NCI-H1694 (cell line): ENCODE measurements around the gene MBD3L2B.

Experiments
- DNase-seq: peaks from one replicate; lab custom pipeline; 2025; lab: John Stamatoyannopoulos, UW

The MBD3L2B gene

DNA sequence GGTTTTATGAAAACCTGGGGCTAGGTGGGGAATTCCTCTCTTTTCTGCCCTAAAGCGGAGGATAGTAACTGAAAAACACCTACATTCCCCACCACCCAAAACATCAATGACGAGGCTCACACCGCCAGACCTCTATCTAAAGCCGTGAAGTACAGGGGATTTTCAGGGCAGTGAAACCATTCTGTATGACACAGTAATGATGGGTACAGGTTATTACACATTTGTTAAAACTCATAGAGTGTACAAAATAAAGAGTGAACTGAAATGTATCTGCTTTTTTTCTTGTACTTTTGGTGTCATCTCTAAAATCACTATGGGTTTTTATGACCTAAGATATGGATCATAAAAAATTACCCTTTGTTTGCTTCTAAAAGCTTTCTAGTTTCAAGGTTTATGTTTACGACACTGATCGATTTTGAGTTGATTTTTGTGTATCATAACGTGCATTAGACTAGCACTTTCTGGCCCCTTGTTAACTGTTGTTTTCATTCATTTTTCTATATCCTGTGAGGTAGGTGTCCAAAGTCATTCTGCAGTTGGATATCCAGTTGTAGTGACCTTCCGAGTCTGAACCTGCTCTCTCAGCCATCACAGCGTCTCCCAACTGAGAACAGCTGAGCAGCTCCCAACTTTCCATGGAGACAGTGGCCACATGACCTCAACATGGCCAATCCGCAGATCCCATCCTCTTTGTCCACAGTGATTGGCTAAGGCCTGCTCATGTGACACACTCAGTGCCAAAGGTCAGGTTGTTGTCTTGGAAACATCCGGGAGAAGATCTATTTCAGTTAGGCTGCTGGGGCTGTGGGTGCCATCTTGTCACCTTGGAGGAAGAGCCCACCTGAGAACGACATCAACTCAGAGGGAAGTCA is 10.3 kb downstream of the MBD3L2B start:
- DNase-seq, result no peak

GRCh38 chr19:7007859-7008258 is 13.4 kb downstream of the MBD3L2B start:
- DNase-seq, result no peak

DNA sequence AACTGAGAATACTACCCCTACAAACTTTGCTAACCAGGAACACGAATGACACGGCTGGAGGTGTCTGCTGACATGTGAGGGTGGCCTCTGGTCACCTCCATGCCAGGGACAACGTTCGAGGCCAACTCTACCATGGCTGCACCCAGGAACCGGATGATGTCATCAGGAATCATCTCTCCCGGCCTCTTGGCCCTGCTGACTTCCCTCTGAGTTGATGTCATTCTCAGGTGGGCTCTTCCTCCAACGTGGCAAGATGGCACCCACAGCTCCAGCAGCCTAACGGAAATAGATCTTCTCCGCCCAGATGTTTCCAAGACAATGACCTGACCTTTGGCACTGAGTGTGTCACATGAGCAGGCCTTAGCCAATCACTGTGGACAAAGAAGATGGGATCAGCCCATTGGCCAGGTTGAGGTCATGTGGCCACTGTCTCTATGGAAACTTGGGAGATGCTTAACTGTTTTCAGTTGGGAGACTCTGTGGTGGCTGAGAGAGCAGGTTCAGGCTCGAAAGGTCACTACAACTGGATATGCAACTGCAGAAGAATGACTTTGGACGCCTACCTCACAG is 15.0 kb downstream of the MBD3L2B start:
- DNase-seq, result no peak

DNA sequence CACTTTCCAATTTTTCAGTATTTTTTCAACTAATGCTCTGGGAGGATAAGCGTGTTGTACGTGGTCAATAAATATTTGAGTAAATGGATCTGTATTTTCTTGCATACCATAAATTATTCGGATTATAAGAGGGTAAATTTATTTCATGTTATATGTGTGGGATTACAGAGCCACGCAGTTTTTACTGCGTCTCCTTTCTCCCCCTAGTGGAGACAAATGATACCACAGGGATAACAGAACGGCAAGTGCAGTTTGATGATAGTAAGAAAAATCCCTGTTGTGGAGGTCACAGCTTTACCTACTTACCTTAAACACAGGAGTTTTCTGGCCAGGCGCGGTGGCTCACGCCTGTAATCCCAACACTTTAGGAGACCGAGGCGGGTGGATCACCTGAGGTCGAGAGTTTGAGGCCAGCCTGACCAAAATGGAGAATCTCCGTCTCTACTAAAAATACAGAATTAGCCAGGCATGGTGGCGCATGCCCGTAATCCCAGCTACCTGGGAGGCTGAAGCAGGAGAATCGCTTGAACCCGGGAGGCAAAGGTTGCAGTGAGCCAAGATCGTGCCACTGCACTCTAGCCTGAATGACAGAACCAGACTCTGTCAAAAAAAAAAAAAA is 16.8 kb downstream of the MBD3L2B start:
- no peak for DNase-seq

GRCh38 chr19:7000816-7001215 is 20.4 kb downstream of the MBD3L2B start:
- DNase-seq, result no peak

DNA sequence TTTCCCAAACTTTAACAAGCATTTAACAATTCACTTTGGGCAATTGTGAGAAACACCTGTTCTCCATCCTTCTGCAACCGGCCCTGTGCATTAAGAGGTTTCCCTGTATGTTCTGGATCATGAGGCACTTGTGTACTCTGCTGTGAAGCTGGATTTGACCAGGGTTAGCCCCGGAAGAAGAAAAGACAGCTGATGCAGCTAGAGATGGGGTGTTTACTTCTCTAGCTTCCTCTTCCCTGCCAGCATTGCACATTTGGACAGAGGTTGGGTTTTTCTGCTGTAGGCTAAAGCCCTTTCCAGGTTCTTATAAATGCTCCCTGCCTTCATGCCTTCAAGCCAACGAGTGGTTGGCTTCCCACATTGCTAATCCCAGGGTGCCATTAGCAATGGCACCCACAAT is 20.9 kb downstream of the MBD3L2B start:
- no peak for DNase-seq

GRCh38 chr19:6999933-7000332 is 21.3 kb downstream of the MBD3L2B start:
- no peak for DNase-seq

- no peak for DNase-seq
Measured at GRCh38 chr19:6997679-6998445, 23.4 kb downstream of the MBD3L2B start.

- no peak for DNase-seq
Measured at GRCh38 chr19:6996810-6997209, 24.4 kb downstream of the MBD3L2B start.

- no peak for DNase-seq
Measured at GRCh38 chr19:6995054-6995453, 26.2 kb downstream of the MBD3L2B start.

GRCh38 chr19:6988257-6988656 is 33.0 kb downstream of the MBD3L2B start:
- no peak for DNase-seq

- DNase-seq, result no peak
Measured at GRCh38 chr19:6987850-6988249, 33.4 kb downstream of the MBD3L2B start.

GRCh38 chr19:6983448-6983847 is 37.8 kb downstream of the MBD3L2B start:
- DNase-seq, result no peak

DNA sequence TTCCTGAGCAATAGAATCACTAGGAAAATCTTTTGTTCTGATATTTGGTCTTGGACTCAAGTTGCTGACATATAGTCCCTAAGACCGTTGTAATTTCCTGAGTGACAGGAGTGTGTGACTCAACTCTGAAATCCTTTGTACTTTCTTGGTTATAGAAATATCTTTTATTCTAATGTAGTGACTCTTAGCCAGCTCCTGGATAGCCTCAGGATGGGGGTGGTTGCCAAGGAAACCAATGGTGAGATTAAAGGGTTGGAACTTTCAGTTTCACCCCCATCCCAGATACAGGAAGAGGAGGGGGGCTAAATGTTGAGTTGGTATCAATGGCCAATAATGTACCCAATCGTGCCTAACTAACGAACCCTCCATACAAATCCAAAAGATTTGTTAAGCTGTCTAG is 41.8 kb downstream of the MBD3L2B start:
- no peak for DNase-seq

GRCh38 chr19:6976197-6976596 is 45.0 kb downstream of the MBD3L2B start:
- no peak for DNase-seq

DNA sequence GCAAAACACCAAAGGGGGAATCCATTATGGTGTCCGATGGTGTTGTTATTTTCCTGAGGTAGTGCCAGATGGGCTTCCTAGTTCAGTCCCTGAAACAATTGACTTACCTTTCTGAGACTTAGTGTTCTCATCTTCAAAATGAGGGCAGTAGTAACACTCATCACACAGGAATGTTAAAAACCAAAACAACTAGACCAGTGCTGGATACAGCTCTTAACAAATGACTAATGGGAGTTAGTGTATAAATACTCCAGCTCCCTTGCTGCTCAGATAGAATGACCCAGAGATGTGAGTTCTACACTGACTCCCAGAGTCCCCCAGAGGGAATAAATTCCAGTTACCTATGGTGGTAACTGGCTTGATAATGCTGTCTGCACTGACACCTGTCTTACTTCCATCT is 49.9 kb downstream of the MBD3L2B start:
- DNase-seq, result no peak

- DNase-seq, result no peak
Measured at GRCh38 chr19:6970443-6970842, 50.8 kb downstream of the MBD3L2B start.

DNA sequence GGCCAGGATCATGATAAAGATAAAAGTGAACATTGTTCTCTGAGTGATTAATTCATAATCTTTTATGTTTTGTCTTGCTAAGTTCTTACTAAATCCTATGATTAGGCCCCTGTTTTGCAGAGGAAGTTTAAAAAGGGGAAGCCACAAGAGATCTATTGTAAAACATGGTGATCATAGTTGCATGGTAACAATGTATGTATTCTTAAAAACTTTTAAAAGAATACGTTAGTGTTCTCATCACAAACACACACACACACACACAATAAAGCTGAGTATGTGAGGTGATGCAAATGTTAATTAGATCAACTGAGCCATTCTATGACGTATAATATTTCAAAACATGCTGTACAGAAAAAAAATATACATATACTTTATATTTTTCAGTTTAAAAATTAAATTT is 51.2 kb downstream of the MBD3L2B start:
- DNase-seq, result no peak

DNA sequence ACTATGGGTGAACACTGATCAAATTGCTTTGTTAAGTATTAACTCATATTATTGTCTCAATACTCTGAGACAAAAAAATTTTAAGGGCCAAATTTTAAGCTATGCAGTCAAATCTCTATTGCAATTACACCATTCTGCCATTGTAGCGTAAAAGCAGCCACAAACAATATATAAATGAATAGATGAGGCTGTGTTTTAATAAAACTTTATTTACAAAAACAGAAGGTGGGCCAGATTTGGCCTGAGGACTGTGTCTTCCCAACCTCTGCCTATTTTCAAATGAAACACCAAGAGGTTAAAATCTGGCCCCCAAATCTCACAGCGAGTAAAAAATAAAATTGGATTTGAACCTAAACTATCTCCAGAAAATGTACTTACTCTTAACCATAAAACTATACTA is 51.7 kb downstream of the MBD3L2B start:
- no peak for DNase-seq
